GM21367 (cell line): ENCODE results near the gene IFT122.
"Not testable (repeated sequence)": the region's sequence is repeated elsewhere in the genome, so short reads cannot be mapped to it uniquely, and the experiment has no call there.

ENCODE experiments used
- ATAC-seq: cut with Tn5 transposase; IDR thresholded peaks from one replicate; pipeline ENCODE4 v1.9.1; 2021; ENCODE audit not compliant: unreplicated experiment

The IFT122 gene

GRCh38 chr3:129492691-129493090 is 52.7 kb downstream of the IFT122 start:
- ATAC-seq = no peak

DNA sequence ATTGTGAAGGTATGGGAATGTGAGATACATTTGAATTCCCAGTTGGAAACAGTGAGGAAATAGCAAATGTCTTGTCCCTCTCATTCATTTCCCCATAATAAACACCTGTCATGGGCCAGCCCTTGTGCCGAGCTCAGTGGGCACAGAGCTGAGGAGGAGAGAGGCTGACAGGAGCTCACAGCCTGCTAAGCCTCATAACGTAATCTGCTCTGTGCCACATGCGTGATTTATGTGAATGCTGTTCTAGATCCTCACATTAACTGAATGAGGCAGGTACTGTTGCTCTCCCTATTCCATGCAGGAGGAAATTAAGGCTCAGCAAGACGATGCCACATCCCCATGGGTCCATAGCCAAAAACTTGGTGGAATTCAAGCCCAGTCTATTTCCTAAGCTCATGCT is 53.2 kb downstream of the IFT122 start:
- no peak for ATAC-seq

DNA sequence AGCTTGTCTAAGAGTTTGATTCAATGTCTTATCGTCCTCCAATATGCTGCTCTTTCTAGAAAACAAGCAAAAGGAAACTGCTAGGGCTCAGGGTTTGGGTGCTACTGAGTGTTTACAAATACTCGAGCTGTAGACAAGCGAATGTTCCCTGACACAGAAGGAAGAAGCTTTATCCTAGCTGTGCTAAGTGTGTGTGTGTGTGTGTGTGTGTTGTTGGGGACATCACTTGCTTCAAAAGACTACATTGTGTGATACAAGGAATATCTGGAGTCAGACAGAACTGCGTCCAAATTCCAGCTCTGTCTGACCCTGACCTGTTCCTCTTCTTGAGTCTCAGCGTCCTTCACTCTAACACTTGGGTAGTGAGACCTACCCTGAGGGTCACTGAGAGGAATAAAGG is 54.5 kb downstream of the IFT122 start:
- not testable (repeated sequence) for ATAC-seq

- not testable (repeated sequence) for ATAC-seq
Observed at GRCh38 chr3:129495006-129495639, 55.1 kb downstream of the IFT122 start.

GRCh38 chr3:129497876-129498275 is 57.9 kb downstream of the IFT122 start:
- not testable (repeated sequence) for ATAC-seq

- ATAC-seq = not testable (repeated sequence)
Observed at GRCh38 chr3:129498603-129499488, 58.8 kb downstream of the IFT122 start.

GRCh38 chr3:129499604-129500333 is 59.7 kb downstream of the IFT122 start:
- ATAC-seq = not testable (repeated sequence)

GRCh38 chr3:129500334-129500658 is 60.3 kb downstream of the IFT122 start:
- no peak for ATAC-seq

- no peak for ATAC-seq
Observed at GRCh38 chr3:129501630-129502029, 61.6 kb downstream of the IFT122 start.

DNA sequence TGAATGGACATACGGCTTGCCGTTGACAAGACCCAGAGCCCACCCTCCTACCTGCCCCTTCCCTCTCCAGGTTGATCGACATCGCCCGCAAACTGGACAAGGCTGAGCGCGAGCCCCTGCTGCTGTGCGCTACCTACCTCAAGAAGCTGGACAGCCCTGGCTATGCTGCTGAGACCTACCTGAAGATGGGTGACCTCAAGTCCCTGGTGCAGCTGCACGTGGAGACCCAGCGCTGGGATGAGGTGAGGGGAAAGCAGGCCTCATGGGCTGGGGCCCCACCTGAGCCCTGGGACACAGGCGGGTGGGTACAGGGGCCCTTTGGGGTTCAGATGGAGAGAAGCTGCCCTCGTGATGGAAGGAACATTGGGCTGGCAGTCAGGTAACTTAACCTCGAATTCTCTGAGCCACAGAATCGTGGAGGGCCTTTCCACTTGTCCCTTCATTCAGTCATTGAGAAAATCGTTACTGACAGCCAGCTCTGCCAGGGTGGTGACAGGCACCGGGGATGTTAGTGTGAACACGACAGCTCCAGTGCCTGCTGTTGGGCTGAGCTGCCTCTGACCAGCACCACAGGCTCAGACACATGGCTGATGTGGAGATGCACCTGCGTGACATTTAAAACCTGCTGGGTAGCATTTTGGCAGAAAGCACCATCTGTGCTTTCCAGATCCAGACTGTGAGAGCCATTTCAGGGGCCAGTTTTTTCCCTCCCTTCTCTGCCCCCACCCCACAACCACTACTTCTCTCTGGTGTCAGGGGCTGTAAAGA is 62.8 kb downstream of the IFT122 start:
- no peak for ATAC-seq

DNA sequence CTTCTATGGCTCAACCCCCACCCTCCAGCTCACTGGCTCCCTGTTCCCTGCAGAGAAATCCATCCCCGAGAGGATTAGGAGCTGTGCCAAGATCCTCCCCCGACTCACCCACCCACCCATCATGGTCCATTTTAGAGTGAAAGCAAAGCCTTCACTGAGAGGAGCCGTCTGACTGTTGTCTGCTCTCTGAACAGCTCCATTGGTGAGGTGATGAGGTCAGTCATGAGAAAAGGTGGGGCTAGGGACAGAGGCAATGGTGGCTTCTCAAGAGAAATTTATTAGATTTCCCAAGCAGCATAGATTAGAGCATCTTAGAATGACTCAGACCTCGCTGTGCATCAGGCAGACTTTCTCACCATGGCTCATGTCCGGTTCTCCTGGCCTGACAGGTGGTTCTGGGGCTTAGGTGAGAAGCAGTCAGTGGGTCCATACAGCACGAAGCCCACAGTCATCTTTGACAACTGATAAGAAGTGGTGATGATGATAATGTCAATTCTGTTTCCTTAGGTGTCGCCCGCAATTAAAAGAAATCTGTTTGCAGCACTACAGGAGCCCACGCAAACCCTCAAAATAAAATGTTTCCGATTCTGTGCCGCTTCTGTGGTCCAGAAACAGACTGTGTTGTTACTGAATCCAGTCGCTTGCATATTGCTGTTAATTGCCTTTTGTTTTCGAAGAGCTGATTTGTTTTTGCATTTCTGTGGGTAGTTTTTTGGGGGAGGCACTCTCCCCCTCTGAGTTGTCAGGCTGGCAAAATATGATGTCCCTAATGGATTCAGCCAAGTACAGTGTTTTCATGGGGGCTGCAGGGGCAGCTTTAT is 63.7 kb downstream of the IFT122 start:
- no peak for ATAC-seq

DNA sequence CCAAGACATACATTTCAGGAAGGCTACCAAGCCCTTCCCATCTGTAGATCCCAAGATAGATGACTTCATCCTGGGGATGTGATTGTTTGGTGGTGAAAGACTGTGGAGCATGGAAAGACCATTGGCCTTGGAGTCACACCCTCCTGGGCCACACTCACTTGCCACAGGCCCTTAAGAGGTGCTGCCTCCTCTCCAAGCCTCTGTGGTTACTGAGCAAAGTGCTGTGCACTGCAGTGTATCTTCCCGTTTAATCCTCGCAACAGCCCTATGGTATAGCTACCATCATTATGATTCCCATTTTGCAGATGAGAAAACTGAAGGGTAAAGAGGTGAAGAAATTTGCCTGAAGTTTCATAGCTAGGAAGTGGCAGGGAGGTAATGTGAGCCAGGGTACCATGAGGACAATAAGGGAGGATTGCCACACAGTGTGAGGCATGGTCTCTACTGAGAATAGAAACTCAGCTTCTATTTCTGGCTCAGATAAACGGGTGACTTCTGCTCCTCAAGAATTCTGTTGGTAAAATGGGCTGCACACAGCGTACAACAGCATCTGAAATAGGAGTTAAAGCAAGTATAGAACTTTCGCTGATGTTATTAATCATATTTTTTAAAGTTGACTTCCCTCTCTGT is 64.6 kb downstream of the IFT122 start:
- ATAC-seq = no peak

DNA sequence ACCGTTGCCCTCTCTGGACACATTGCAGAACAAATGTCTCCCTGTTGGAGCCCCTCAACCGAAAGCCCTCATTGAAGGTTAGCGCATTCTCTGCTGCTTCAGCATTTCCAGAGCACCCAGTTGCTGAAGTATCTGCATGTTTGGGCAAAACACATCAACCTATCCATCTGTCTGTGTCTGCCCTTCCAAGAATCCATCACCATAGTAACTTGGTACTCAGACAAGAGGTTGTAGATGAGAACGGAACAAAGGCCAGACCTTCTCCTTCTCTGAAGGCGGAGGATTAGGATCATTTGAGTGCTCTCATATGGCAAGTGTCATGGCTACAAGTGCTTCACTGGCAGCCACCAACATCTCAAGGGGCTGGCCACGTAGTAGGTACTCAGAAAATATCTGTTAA is 65.3 kb downstream of the IFT122 start:
- no peak for ATAC-seq

- ATAC-seq = no peak
Observed at GRCh38 chr3:129506231-129506742, 66.3 kb downstream of the IFT122 start.

DNA sequence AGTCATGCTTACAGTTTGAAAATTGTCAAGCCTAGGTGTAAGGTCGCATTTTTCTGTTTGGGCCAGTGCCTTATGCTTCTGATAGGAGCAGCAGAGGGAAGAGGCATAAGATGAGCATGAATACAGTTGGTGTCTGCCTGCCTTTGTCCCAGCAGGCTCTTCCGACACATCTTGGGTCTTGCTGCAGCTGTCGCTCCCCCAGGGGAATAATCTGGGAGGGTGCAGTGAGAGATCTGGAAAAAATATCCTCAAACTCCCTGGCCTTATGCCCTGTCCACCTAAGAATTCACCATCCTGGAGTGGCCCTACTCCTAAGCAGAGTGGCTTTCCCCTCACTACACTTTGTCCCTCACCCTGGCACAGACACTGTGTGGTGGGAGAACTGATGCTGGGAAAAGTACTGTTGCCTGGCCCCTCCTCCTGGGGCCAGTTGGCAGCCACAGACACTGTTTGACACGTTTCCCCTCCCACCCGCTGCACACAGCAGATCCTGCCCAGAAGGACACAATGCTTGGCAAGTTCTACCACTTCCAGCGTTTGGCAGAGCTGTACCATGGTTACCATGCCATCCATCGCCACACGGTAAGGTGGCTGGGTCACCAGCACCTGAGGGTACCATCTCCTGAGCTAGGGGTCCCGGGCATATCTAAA is 67.3 kb downstream of the IFT122 start:
- no peak for ATAC-seq

DNA sequence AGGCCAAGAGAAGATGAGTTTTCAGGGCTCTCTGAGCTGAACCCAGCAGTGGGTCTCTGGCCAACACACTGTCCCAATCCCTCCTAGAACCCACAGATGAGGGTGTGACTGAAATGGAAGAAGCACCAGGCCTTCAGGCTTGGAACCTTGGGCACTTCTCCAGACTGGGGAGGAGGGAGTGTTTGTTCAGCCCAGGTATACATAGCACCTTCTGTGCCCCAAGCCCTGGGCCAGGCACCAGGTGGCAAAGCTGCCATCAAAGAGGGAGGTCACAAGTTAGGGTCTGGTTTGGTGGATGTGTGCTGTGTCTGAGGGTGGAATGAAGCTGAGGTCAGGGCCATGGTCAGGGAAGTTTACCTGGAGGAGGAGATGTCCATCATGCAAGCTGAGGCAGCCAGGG is 72.6 kb downstream of the IFT122 start:
- ATAC-seq = no peak

DNA sequence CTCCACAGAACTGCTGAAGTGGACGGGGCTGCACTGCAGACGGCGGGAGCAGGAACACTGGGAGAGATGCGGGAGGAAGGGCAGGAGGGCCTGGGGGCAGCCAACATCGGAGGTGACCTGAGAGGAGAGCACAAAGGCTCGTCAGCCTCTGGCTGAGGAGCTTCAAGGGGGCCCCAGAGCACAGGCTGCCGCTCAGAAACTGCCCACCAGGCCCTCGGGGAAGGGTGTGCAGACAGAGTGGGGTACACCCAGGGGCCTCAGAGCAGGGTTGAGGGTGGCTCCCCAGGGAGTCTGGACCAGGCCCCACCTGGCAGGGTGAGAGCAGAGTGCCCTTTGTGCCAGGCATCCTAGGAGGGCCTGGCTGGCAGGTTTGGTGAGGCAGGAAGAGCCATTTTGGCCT is 73.7 kb downstream of the IFT122 start:
- no peak for ATAC-seq

GRCh38 chr3:129514110-129514509 is 74.1 kb downstream of the IFT122 start:
- ATAC-seq = no peak

DNA sequence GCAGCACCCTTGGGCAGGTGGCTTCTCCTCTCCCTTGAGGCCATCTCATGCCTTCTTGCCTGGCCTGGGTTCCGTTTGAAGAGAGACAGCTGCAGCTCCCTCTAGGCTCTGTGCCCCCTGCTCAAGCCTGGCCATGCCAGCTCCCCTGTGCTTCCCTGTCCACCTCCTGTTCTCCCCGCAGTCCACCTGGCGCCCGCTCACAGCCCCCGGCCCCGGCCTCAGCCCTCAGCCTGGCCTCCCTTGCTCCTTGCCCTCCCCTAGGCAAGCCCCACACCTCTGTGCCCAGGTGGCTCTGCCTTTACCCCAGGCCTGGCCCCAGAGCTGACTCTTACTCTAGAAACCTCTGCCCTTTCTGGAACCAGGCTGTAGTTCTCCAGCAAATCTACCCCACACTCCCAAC is 74.5 kb downstream of the IFT122 start:
- no peak for ATAC-seq
